Astrocyte (in vitro differentiated cells and primary cell): Measurements from ENCODE around the gene PNPO. TPM values are rescaled to one million over a fixed set of nuclear protein-coding genes. Genes with fewer than 3 reads are reported as not detected.

ENCODE experiments used
- DNase-seq: peaks from one replicate; pipeline ENCODE4 v3.0.0-alpha.2; 2010; ENCODE audit warnings: low read depth
- FAIRE-seq: peaks from 2 replicates; lab custom pipeline; 2011; peaks lifted over from hg19 to GRCh38; lab: Jason Lieb, UNC
- H2AFZ ChIP-seq: 2 replicates; pipeline ENCODE4 v1.6.0; 2012; ENCODE audit warnings: low read depth, low read length, inconsistent platforms
- H3K27ac ChIP-seq: 2 replicates; pipeline ENCODE4 v1.5.1; 2011; ENCODE audit warnings: low read depth, low read length, inconsistent platforms
- H3K27me3 ChIP-seq: 2 replicates; pipeline ENCODE4 v1.6.0; 2011; ENCODE audit warnings: low read length, inconsistent platforms; ENCODE audit not compliant: insufficient read depth
- H3K36me3 ChIP-seq: 2 replicates; pipeline ENCODE4 v1.5.1; 2011; ENCODE audit warnings: low read length, inconsistent platforms; ENCODE audit not compliant: insufficient read depth
- H3K4me1 ChIP-seq: 2 replicates; pipeline ENCODE4 v1.5.1; 2011; ENCODE audit warnings: low read length, inconsistent platforms; ENCODE audit not compliant: insufficient read depth
- H3K4me2 ChIP-seq: 2 replicates; pipeline ENCODE4 v1.6.0; 2012; ENCODE audit warnings: low read length, inconsistent platforms
- H3K4me3 ChIP-seq: 2 replicates; pipeline ENCODE4 v1.5.1; 2011; ENCODE audit warnings: low read depth, mild to moderate bottlenecking, low read length, inconsistent platforms; ENCODE audit not compliant: insufficient read depth
- H3K79me2 ChIP-seq: 2 replicates; pipeline ENCODE4 v1.6.0; 2012; ENCODE audit warnings: mild to moderate bottlenecking, low read length, inconsistent platforms; ENCODE audit not compliant: insufficient read depth
- H3K9ac ChIP-seq: 2 replicates; pipeline ENCODE4 v1.6.0; 2012; ENCODE audit warnings: mild to moderate bottlenecking, low read length, inconsistent platforms
- H3K9me3 ChIP-seq: 2 replicates; pipeline ENCODE4 v1.5.1; 2012; ENCODE audit warnings: low read depth, mild to moderate bottlenecking, low read length, inconsistent platforms; ENCODE audit not compliant: insufficient read depth
- H4K20me1 ChIP-seq: 2 replicates; pipeline ENCODE4 v1.6.0; 2012; ENCODE audit warnings: low read length, inconsistent platforms; ENCODE audit not compliant: insufficient read depth
- H3K27ac Mint-ChIP-seq: one replicate; pipeline ENCODE4 v1.8.0; 2021; ENCODE audit warnings: mild to moderate bottlenecking, mixed read lengths; ENCODE audit not compliant: unreplicated experiment
- H3K27me3 Mint-ChIP-seq: one replicate; pipeline ENCODE4 v1.8.0; 2021; ENCODE audit warnings: low read depth, mixed read lengths; ENCODE audit not compliant: unreplicated experiment
- H3K36me3 Mint-ChIP-seq: one replicate; pipeline ENCODE4 v1.8.0; 2021; ENCODE audit warnings: low read depth, mixed read lengths; ENCODE audit not compliant: unreplicated experiment
- H3K4me1 Mint-ChIP-seq: one replicate; pipeline ENCODE4 v1.8.0; 2021; ENCODE audit warnings: low read depth, mixed read lengths; ENCODE audit not compliant: unreplicated experiment
- H3K4me3 Mint-ChIP-seq: one replicate; pipeline ENCODE4 v1.8.0; 2021; ENCODE audit warnings: mild to moderate bottlenecking, moderate library complexity, mixed read lengths; ENCODE audit not compliant: unreplicated experiment
- H3K9me3 Mint-ChIP-seq: one replicate; pipeline ENCODE4 v1.8.0; 2021; ENCODE audit warnings: mild to moderate bottlenecking, mixed read lengths; ENCODE audit not compliant: unreplicated experiment
- EZH2 ChIP-seq: IDR thresholded peaks from 2 replicates; pipeline ENCODE4 v1.6.1; 2012; ENCODE audit warnings: mild to moderate bottlenecking, low read length, inconsistent platforms; ENCODE audit not compliant: insufficient read depth
- total RNA-seq: library from RNA; stranded (reverse); gene quantifications from 2 replicates; pipeline ENCODE4 v1.2.1, GENCODE V29; 2021
- TF ChIP-seq, protein P1 (sequence below): IDR thresholded peaks from 2 replicates; pipeline ENCODE4 v1.5.1; 2011; ENCODE audit warnings: low read depth, mild to moderate bottlenecking, inconsistent platforms, low read length, moderate library complexity; ENCODE audit not compliant: insufficient read depth

Gene PNPO
- total RNA-seq, 1 donor from 2014 or later, result 12.0 TPM

DNA sequence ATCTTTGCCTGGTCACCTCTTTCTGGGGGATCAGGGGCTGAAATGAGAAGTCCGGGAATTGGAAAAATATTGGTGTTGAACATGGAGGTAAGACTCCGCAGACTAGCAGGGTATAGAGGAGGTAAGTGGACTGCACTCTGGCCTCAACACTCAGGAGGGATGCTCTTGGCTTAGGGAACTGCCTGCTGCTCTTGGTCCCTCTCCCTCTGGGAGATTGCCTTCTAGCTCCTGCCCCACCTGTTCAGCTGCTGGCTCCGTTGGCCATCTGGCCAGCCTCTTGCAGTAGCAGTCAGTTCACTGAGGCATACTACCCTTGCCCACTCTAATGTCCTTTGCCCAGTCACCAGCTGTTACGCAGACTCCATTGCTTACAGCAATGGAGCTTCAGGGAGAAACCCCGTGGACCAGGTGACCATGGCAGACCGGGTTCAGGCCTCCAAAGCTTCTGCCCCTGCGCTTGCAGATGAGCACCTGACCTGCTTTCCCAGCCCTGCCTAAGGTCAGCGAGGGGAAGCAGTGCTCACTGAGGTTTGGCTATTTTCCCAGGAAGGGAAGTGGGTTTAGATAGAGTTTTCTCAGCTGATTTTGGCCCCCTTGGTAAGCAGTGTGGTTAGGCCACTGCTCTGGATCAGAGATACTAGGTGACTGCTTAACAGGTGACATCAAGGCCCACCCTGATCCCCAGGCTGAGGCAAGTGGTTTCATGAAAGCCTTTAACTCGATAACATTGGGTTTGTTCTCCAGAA, 41.4 kb downstream of the PNPO start:
- H3K79me2 ChIP-seq, result no peaks in the 10 kb centered on the region
- no peaks in the 10 kb centered on the region for H3K9me3 ChIP-seq
- no peak overlapping the region for H3K27ac ChIP-seq
- H3K27me3 Mint-ChIP-seq, result peaks cover 12% of the 10 kb centered on the region
- no peak overlapping the region for H2AFZ ChIP-seq
- no peak overlapping the region for H3K4me3 Mint-ChIP-seq
- H3K36me3 Mint-ChIP-seq, result peaks cover 42% of the 10 kb centered on the region
- H3K27ac Mint-ChIP-seq, result no peak overlapping the region
- FAIRE-seq (no peak), DNase-seq (no peak)
- no peaks in the 10 kb centered on the region for H3K27me3 ChIP-seq
- peaks cover 30% of the 10 kb centered on the region for H3K36me3 ChIP-seq
- TF ChIP-seq, protein P1, sequence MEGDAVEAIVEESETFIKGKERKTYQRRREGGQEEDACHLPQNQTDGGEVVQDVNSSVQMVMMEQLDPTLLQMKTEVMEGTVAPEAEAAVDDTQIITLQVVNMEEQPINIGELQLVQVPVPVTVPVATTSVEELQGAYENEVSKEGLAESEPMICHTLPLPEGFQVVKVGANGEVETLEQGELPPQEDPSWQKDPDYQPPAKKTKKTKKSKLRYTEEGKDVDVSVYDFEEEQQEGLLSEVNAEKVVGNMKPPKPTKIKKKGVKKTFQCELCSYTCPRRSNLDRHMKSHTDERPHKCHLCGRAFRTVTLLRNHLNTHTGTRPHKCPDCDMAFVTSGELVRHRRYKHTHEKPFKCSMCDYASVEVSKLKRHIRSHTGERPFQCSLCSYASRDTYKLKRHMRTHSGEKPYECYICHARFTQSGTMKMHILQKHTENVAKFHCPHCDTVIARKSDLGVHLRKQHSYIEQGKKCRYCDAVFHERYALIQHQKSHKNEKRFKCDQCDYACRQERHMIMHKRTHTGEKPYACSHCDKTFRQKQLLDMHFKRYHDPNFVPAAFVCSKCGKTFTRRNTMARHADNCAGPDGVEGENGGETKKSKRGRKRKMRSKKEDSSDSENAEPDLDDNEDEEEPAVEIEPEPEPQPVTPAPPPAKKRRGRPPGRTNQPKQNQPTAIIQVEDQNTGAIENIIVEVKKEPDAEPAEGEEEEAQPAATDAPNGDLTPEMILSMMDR, result no peak
- TF ChIP-seq EZH2, result no peak
- H3K4me1 Mint-ChIP-seq, result peaks cover 4% of the 10 kb centered on the region
- H4K20me1 ChIP-seq, result no peaks in the 10 kb centered on the region
- H3K4me2 ChIP-seq, result no peak overlapping the region
- no peak overlapping the region for H3K4me3 ChIP-seq
- no peak overlapping the region for H3K9ac ChIP-seq
- H3K9me3 Mint-ChIP-seq, result no peaks in the 10 kb centered on the region
- H3K4me1 ChIP-seq, result peaks cover 11% of the 10 kb centered on the region

DNA sequence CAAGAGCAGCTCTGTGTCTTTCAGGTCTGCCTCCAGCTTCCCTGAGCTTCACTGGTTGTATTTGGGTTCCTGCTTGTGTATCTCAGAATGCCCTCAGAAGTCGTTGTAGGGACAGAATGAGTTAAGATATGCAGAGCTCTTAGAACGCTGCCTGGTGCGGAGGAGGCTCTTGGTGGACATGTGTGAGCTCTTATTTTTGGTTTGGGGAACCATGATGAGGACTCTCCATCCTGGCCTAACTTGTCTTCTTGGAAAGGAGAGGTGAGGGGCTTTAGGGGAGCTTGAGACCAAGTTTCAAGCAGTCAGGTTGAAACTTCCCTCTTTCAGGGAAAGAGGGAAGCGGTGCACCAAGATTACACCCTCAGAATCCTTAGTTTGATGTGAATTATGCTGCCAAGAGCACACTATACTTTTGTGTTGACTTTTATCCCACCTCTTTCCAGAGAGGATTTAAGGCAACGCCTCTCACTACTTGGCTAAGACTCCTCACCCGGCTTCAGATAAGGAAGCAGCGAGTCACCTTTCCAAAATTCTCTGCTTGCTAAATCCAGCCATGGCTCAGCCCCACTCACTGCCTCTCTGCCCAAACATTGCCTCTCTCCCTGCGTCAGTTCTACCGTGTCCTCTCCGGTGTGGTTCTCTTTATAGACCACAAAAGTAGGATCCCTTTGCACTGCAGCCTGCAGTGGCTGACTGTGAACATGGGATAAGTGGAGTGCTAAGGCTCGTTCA, 42.3 kb downstream of the PNPO start:
- Mint-ChIP-seq H3K4me1 (peaks cover 7% of the 10 kb centered on the region), H3K4me3 (no peak overlapping the region), H3K36me3 (peaks cover 39% of the 10 kb centered on the region), H3K27me3 (peaks cover 13% of the 10 kb centered on the region), H3K9me3 (no peaks in the 10 kb centered on the region), H3K27ac (no peak overlapping the region)
- Histone ChIP-seq H3K27ac (no peak overlapping the region), H2AFZ (no peak overlapping the region), H3K9ac (no peak overlapping the region), H3K9me3 (no peaks in the 10 kb centered on the region), H3K79me2 (no peaks in the 10 kb centered on the region), H3K4me1 (peaks cover 12% of the 10 kb centered on the region), H3K4me3 (no peak overlapping the region), H3K27me3 (no peaks in the 10 kb centered on the region), H3K4me2 (no peak overlapping the region), H3K36me3 (peaks cover 28% of the 10 kb centered on the region), H4K20me1 (no peaks in the 10 kb centered on the region)
- no peak for DNase-seq
- TF ChIP-seq, protein P1, result no peak
- no peak for TF ChIP-seq EZH2
- FAIRE-seq, result no peak
